ENCODE results near the gene UBL7.
"Not testable (repeated sequence)": the region's sequence is repeated elsewhere in the genome, so short reads cannot be mapped to it uniquely, and the experiment has no call there.

Gene UBL7

DNA sequence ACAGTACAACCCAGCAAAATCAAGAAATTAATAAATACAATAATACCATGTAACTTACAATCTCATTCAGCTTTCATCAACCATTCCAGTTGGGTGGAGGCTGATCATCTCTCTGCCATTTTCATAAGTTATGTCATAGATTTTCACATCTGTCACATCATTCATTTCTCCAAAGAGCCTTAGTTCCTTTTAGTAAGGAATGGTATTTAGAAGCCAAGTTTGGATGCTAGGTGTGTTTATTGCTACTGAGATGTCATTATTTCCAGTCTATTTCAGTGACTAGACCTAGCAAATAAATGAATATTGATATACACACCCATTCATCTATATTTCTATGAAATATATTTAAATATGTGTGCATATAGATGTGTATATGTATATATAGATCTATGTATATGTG lies 2.7 kb upstream of the UBL7 start:
- Histone ChIP-seq H3K27ac (no peak overlapping the region), H3K4me3 (no peak overlapping the region)
- TF ChIP-seq, protein P1, sequence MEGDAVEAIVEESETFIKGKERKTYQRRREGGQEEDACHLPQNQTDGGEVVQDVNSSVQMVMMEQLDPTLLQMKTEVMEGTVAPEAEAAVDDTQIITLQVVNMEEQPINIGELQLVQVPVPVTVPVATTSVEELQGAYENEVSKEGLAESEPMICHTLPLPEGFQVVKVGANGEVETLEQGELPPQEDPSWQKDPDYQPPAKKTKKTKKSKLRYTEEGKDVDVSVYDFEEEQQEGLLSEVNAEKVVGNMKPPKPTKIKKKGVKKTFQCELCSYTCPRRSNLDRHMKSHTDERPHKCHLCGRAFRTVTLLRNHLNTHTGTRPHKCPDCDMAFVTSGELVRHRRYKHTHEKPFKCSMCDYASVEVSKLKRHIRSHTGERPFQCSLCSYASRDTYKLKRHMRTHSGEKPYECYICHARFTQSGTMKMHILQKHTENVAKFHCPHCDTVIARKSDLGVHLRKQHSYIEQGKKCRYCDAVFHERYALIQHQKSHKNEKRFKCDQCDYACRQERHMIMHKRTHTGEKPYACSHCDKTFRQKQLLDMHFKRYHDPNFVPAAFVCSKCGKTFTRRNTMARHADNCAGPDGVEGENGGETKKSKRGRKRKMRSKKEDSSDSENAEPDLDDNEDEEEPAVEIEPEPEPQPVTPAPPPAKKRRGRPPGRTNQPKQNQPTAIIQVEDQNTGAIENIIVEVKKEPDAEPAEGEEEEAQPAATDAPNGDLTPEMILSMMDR (IDR thresholded peaks at IDR 0.05), result no peak
- no peak for DNase-seq (ENCODE audit: low spot score)

DNA sequence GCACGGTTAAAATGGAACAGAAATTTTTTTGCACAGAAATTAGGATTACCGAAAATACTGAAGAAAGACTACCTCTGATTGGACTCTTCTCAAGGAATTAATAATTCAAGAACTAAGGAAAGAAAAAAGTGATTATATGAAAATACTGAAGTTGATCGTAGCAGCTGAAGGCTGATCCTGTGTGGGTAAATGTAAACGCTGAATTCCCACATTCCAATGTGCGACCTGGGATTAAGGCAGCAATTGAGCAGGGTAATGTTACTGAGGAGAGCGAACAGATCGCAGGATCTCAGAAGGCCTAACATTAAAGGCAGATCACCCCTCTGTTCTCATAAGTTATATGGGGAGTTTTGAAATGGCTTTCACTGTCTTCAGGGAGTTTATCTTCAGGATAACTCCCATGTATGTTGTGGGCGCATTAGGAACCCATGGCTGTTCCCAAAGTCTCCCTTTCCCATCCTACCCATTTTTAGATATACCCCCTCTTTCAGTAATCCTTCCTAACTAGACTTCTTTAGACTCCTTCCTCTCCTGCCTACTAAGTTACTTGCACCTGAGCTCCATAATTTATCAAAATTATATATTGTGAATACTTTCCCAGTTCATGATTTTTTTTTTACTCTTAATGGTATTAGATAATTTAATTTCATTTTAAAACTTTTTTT lies 1.0 kb upstream of the UBL7 start:
- no peak overlapping the region for H3K27ac ChIP-seq
- no peak for DNase-seq (ENCODE audit: low spot score)
- peak overlapping the region; percentile 82 for H3K4me3 ChIP-seq
- TF ChIP-seq, protein P1 (IDR thresholded peaks at IDR 0.05), result no peak

DNA sequence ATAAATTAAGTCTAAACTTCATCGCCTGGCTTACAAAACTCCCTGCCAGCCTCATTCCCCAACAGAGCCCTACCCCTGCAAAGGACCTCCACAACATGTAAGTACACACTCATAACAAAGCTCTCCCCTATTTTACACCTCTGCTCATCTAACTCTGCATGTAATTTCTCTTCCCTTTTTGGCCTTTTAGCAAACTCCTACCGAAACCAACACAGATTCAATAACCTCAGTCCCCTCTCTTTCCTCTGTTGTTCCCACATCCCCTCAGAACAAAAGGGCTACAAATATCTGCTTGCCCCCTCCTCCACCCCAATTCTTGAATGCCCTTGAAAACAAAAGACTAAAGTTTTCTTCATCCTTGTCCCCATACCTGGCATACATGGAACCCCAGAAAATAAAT lies 662 bp downstream of the UBL7 start:
- H3K27ac ChIP-seq, result peak overlapping the region in 1 of 2 donors; percentile 90
- TF ChIP-seq, protein P1 (IDR thresholded peaks at IDR 0.05), result no peak
- H3K4me3 ChIP-seq, result peak overlapping the region; percentile 82
- DNase-seq (ENCODE audit: low spot score), result no peak

DNA sequence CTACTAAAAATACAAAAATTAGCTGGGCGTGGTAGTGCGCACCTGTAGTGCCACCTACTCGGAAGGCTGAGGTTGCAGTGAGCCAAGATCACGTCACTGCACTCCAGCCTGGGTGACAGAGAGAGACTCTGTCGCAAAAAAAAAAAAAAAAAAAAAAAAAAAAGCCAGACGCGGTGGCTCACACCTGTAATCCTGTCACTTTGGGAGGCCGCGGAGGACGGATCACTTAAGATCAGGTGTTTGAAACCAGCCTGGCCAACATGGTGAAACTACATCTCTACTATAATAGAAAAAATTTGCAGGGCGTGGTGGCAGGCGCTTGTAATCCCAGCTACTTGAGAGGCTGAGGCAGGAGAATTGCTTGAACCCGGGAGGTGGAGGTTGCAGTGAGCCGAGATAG lies 1.2 kb downstream of the UBL7 start:
- peak overlapping the region; percentile 82 for H3K4me3 ChIP-seq
- not testable (repeated sequence) for DNase-seq (ENCODE audit: low spot score); H3K27ac ChIP-seq

DNA sequence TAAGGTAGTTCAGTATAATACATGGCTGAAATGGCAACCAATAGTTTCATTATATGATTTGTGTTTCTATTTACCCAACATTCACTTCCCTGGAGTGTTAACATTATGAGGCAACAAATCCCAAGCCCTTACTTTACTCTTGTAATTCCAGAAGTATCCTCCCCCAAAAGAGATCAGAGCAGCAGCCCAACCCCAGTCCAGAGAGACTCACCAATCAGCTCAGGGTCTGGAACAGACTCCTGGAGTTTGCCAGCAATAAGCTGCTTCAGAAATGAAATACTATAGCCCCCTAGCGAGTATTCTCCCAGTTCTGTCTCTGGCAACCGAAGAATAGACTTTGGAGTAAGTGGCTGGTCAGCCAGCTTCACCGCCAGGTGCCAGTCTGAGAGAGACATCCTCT lies 2.5 kb downstream of the UBL7 start:
- TF ChIP-seq, protein P1 (IDR thresholded peaks at IDR 0.05), result no peak
- H3K27ac ChIP-seq, result no peak overlapping the region
- no peak for DNase-seq (ENCODE audit: low spot score)
- no peak overlapping the region for H3K4me3 ChIP-seq

DNA sequence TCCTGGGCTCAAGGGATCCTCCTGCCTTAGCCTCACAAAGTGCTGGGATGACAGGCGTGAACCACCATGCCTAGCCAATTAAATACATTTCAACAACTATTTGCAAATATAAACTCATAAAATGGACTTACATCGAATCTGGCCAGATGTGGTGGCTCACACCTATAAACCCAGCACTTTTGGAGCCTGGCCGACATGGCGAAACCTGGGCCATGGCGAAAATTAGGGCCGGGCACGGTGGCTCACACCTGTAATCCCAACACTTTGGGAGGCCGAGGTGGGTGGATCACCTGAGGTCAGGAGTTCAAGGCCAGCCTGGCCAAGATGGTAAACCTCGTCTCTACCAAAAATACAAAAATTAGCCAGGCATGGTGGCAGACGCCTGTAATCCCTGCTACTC lies 3.9 kb downstream of the UBL7 start:
- H3K27ac ChIP-seq; H3K4me3 ChIP-seq; DNase-seq (ENCODE audit: low spot score): not testable (repeated sequence)

DNA sequence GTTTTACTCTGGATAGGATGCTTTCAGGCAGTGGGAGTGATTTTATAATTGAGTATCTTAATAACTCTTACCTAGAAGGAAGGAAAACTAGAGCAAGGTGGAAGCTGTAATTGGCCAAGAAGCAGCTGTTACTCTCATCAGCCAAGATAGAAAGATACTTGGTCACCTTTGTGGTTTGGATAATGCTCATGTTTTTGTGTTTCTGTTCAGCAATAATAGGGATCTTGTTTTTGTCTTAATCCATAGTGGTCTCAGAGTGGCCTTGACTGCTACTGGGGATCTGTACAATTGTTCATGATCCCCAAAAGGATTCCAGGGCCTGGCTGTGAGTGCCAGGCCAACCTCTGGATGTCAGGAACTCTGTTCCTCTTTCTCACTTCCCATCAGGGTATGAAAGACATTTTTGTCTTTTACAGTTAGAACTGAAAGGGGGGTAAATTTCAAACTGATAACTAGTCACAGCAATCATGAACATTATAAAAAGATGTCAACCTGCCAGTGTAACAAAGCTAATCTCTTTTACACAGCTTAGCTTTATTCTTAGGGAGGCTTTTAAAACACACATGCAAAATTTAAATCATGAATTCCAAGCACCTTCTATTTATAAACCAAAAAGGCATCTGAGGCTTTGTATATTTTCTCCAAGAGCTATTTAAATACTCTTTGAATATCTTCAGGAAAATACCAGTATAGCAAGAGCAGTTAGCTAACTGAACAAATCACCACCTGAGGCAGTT lies 6.0 kb downstream of the UBL7 start:
- TF ChIP-seq, protein P1 (IDR thresholded peaks at IDR 0.05), result no peak
- DNase-seq (ENCODE audit: low spot score), result no peak
- Histone ChIP-seq H3K4me3 (no peak overlapping the region), H3K27ac (no peak overlapping the region)
